HG03196 (cell line): ENCODE results near the gene ZCCHC14.

Experiments used
- ATAC-seq: cut with Tn5 transposase; IDR thresholded peaks from one replicate; pipeline ENCODE4 v1.9.1; 2021; ENCODE audit not compliant: unreplicated experiment

The ZCCHC14 gene

DNA sequence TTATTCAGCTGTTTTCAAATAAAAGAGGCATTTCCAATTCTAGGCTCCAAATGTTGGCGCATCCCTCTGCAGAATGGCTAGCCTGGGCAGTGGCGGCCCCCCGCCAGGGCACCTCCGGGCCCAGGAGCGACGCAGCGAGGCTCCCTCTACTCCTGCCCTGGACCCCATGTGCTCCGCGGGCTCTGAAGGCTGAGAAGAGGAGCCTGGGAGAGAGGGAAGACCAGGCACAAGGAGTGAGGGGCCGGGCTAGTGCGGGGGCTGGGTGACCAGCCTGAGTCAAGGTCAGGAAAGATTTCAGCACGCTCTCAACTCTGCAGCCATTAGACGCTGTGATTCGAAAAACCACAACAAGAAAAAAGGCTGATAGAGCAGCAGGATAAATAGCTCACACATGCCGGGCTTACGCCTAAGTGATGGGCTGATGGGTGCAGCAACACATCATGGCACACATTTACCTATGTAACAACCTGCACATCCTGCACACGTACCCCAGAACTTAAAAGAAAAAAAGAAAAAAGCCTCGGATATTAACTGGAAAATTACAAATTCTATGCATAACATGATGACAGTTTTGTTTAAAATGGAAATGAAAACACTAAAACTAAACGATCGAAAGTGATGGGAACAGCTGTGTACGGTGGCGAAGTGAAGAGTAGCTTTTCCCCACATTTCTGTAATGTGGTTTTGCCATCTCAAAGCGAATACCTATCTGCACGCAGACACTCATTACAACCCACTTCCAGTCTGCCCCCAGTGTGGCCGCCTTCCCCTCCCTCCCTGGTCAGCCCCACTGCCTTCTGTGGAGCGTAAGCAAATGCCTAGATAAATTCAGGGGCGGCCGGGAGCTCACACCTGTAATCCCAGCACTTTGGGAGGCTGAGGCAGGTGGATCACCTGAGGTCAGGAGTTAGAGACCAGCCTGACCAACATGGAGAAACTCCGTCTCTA is 56.3 kb downstream of the ZCCHC14 start:
- no peak for ATAC-seq

DNA sequence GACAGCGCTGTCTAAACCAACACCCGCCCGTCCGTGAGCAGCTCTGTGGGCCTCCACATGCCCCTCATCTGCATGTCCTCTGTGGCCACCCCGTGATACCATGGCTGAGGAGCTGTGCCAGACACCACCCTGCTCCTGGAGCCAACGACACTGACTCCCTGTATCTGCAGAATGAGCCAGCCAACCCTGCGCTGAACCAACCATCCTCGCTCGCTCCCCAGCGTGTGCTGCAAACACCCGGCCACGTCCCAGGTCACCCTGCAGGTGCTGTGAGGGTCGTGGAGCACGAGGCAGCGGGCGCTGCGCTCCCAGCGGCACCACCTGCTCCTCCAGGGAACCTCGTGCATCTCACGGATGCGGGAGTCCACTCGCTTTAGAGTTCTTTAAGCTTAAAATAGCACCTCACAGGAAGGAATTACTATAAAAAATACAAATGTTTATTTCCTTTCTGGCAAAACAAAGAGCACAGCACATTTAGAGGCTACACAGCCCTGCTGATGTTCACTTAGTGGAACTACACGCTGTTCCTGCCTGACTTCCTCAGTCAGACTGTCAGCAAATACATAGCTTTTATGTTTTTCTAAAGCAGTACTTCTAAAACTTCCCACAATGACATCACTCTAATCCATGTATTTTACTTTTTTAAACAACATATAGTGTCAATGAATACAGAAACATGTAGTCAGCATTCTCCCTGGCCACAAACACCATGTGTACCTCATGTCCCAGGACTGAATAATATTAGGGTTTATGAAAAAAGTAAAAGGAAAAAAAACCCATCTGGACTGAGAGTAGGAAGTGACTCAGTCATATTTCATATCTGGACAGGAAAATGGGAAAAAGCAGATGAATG is 57.2 kb downstream of the ZCCHC14 start:
- ATAC-seq = no peak

DNA sequence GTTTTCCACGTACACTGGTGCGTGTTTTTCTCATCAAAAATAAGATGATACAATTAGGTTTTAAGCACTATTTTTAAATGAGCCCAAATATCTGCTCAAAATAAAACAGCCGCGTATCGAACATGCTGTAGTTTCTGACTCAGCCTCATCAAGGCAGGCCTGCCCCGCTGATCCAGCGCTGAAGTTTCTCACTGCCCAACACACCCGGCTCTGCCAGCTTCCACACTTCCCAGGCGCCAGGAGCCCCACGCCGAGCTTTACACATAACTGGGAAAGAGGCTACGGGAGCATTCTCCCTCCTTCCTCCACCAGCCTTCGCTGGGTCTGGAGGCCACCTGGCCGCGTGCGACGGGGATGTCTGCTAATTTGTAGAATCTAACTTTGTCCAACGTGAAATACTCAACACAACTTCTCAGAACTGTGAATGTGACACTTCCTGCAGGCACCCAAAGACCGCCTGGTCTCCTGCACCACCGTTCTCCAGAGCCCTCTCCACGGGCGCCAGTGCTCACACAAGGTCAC is 58.6 kb downstream of the ZCCHC14 start:
- no peak for ATAC-seq

DNA sequence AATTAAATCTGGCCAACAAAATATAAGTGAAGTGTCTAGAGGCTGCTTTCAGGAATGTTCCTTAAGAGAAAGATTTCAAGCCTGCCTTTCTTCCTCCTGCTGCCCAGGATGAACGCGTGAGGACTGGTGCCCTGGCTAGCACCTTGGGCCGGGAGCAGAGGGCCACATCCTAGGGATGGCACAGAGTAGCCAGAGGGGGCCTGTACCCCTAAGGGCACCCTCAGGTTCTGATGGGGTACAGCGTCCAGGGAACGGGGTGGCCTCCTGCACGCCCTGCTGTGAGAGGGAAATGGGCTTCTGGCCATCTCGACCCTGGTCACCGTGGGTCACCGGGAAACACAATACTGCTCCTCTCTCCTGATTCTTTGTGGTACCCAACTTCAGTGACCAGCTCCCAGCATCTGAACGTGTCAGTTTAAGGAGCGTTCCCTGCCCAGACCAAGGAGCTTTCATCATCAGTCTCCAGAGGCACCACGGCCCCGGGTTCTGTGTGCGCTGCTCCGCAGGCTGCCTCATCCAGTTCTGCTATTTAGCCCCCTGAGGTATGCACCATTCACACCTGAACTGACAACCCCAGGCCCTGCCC is 60.4 kb downstream of the ZCCHC14 start:
- ATAC-seq = no peak

DNA sequence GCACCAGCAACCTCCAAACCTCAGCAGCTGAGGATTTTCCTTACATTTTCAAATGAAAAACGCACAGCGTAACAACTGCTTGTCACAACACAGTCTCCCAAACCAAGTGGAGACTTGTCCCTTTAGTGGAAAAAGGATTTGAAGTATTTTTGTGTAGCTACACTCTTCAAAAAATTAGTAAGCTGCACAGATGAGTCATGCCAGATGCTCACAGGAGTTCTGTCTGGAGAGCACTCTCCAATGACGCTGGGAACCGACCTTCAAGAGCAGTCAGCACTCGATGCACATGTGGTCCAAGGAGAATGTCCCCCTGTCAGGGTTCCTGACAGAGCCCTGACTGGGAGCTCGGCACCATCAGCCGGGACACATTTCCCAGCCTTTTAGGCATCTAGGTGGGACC is 60.9 kb downstream of the ZCCHC14 start:
- ATAC-seq = no peak

DNA sequence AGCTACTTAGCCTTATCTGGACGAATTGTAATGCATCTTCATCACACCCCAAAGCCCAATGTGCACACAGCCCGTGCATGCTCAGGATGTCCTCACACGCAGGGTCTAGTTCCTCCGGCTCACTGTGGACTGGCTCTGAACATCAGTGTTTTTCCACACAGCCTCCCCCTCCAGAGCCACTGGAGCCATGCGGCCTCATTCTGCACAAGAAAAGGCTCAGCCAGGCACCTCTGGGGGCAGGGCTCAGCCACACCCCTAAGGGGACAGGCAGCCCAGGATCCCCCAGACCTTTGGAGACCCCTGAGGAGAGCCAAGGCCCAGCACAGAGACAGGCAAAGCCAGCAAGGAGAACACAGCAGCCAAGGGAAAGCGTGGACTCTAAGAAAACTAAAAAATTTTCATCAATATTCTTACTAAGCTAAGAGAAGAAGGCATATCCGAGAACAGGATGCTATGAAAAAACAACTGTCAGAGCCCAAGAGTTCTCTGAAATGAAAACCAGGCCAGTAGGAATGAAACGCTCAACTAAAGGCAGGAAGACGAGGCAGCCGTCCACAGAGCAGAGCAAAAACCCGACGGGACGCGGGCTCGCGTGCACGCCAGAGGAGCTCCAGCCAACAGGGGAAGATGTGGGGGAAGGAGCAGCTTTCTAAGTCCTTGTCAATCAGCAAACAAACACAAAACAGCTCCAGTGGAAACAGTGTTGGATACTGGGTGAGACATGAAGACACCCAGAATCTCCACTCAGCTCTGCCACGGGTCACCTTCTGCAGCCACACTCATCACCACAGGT is 66.2 kb downstream of the ZCCHC14 start:
- ATAC-seq = no peak

DNA sequence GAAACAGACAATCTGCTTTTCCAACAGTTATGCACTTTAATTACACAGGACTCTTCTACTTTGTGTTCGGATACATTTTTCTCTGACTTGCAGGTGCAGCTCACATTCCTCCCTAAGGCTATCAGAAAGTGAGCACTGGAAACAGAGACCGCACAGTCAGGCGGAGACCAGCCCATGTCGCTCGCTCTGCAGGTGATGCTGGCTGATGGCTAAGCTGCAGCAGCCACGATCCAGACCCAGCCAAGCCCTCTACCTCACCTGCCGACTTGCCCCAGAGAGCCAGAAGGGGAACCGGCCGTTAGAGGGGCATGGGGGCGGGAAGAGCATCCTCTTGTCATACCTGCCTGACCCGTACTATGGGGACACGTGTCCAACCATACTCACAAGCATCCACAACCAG is 66.9 kb downstream of the ZCCHC14 start:
- ATAC-seq = no peak

DNA sequence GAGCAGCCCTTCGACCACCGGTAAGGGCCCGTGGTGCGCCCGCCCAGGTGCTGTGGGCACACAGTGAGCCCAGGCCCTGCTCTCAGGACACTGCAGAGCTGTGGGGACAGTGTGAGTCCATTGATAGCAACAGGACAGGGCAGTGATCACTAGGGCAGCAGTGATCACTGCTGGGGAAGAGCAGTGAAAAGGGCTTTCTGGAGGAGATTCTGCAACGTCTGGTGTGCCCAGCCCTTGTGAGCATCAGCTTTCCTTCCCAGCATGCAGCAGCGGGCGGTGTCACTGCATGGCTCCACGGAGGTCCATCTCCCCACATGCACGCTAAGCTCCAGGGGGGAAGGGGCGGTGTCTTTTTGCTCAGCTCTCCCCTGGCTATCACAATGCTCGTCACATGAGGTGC is 68.6 kb downstream of the ZCCHC14 start:
- ATAC-seq = no peak

DNA sequence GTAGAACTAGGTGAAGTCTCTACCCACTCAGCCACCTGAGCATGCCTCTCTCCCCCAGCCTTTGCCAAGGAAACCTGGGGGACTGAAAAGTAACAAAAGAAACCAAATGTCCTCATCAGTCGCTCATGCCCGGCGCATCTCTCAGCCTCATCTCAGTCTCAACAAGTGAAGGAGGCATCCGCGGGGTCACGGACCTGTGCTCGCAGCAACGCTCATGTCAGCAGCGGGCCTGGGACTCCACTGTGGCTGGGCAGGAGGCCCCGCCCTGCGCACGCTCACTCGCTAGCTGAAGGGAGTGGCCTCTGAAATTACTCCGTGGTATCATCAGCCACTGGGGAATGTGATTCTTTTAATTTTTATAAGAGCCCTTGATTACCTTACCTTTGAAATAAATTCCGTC is 69.4 kb downstream of the ZCCHC14 start:
- ATAC-seq = no peak

DNA sequence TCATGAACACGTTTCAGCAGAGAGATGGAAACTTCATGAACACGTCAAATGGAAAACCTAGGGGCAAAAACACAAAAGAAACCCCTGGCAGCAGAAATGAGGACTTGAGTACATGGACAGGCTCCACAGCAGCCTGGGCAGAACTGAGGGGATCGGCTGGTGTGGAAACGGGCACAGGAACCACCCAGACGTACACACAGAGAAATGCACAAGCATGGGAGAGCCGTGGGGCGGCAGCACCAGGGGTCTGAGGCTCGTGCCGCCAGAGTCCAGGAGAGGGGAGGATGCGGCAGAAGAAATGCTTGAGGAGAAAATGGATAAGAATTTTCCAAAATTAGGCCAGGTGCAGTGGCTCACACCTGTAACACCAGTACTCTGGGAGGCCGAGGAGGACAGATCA is 70.7 kb downstream of the ZCCHC14 start:
- ATAC-seq = no peak

DNA sequence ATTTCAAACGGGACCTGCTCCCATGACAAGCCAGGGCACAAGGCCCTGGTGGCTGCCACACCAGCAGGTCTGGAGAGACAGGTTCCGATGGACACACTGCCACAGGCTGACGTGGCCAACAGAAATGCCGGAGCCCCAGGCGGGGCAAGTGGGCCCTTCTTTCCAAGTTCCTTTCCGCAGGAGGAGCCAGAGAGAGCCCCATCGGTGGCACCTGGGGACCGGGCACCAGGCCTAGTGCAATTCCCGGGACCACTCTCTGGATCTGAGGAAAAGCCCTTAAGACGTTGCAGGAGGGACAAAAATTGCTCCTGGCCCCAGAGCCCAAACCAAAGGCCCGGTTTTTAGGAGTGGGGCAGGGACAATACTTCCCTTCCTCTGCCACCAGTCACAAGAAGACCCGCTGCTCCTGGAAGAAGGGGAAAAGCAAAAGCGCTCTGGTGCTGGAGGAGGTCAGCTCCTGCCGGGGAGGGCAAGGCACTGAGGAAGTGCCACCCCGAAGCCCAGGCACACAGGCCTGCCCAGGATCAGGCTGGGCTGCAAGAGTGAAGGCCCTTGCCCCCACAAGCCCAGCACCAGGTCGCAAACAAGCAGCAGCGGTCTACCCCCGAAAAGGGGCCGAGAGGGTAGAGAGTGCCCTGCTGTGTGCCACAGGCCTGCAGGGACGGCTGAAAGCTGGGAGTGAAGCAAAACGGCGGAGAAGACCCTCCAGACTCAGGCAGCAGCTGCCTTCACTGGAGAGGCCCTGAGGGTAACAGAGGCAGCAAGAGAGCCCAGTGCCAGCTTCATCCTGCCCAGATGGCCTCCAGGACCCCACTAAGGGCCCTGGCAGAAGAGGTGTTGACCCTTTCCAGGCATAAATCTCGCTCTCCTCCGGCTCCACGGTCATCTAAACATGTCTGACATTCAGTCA is 71.6 kb downstream of the ZCCHC14 start:
- no peak for ATAC-seq

DNA sequence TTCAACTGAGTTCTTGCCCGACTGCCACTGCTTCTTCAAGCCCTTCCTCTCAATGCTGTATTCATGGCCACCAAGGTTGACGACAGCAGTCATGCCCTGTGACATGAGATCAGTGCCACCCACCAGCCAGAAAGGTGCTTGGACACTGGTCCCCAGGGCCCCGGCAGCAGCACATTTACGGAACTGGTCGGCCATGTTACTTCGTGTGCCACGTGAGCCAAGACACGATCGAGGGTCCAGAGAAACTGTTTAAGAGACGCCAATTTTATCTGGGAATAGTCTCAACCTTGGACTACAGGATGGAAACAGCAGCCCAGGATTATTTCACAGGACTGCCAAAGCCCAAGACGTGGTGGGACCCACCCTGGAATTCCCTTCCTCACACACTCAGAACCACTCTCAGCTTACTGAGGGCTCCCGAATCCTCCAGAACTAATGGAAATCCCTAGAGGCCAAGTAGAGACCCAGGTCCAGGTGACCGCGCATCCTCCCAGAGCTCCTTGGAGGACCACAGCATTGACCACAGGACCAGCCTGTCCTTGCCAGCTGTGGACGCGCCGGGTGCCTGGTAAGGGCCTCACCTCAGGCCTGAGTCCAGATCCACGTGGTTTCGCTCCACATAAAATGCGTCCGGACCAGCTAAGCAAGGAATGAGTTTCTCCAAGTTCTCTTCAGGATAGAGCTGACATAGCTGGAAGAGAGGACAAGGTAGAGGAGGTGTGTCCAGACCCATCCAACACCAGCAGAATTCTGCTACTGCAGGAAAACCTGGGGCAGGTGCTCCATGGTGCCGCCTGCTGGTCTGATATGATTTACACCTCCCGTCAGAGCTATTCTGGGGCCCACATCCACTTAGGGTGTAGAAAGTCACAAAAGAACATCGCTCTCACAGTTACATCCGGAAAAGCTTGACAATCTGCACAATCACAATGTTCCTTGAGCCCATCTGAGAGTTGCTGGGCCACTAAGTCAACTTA is 72.5 kb downstream of the ZCCHC14 start:
- no peak for ATAC-seq

DNA sequence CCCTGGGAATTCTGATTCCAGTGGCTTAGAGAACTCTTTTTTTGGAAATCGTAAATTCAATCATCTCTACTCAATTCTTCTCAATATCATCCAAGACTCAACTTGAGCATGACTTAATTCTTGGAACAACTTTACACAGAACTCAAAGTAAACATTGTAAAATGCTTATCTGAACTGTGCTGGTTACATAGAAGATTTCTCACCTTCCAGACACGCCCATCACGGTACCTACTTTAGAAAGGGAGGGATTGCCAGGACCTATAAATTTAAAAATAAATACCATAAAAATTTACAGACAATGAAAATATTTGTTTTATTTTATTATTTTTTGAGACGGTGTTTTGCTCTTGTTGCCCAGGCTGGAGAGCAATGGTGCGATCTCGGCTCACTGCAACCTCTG is 74.2 kb downstream of the ZCCHC14 start:
- no peak for ATAC-seq

DNA sequence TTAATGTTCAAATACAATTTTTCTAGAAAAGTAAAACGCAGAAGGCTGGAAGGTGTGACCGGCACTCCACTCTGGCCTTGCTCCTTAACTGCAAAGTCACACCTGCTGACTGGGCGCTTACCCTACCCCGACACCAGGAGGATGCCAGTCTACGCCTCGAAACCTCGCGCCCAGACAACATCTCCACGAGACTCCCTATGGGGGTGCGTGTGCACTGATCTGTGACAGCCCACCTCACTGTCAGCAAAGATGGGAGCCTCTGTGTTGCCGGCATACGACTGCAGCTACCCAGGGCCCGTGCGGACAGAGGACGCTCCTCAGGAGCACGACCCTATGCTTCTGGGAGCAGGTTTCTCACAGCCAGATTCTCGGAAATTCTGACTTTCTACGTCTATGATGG is 74.6 kb downstream of the ZCCHC14 start:
- ATAC-seq = no peak

DNA sequence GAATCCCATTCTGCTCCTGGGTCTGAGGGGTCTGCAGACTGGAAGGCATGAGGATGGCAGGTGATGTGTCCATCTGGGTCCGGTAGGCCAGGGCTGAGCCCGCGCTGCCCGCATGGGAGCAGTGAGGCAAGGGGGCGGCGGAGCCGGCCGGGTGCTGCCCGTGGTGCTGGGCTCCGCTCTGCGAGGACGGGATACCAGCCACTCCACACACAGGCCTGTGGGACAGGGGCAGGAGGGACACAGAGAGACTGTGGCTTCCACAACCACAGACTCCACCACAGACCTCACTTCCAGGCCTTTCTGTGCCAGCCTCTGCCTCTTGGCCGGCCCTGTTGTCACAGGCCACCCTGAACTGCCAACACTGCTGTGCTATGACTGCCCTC is 75.3 kb downstream of the ZCCHC14 start:
- no peak for ATAC-seq

DNA sequence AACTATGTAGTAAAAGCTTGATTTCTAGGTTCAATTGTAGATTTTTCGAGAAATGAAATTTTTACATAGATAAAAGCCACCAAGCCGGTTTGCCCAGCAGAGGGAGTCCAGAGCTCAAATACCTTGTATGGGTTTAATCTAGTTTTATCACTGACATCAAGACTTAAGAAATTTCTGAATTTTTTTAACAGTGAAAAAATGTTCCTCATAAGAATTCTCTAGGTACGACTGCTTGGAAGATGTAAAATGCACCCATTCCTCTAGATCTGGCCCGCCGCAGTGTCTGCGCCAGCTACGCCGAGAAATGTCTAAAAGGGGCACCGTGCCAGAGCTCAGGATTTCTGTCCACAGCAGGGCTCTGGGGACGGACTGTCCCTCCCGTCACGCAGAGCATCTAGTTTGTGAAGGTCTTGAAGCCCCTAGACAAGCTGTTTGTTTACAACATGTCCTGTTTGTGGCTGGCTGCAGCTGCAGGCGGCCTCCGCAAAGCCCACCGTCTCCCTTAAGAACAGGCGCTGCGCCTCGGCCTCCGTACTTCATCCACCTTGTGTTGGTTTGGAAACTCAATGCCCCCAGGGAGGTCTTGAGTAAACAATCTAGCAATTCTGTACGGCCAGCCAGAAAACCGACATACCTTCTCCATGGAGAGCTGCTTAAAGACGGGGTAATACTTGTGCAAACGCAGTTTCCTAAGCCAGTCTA is 75.8 kb downstream of the ZCCHC14 start:
- ATAC-seq = no peak

DNA sequence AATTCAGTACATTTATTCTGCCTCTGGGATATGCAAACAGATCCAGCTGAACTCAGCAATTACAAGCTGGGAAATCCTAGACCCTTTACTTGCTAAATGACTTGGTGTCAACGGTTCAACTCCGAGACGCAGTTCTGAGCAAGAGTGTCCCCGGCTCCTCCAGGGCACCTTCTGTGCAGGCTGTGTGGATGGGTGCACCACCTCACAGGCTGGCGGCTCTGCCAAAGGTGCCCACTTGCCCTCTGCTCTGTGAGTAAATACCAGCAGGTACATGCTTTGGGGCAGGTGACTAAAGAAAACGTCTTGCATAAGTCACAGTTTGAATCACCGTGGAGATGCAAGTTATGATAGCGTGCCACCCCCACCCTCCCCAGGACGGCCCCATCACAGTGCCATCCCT is 77.4 kb downstream of the ZCCHC14 start:
- ATAC-seq = no peak

DNA sequence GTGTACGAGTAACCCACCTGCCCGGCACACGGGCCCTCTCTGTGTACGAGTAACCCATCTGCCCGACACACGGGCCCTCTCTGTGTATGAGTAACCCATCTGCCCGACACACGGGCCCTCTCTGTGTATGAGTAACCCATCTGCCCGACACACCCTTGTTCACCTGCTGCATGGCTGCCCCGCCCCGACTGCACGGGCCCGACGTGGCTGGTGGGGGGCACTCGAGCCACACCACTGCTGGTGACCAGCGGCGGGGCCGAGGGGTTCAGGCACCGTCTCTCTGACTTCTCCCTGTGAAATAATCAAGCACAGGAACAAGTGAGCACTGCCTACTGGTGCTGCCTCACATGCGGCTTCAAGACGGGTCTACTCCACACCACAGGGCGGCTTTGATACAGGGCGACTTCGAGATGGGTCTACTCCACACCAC is 78.6 kb downstream of the ZCCHC14 start:
- no peak for ATAC-seq
